ENCODE measurements around the gene TRIM65.

DNA sequence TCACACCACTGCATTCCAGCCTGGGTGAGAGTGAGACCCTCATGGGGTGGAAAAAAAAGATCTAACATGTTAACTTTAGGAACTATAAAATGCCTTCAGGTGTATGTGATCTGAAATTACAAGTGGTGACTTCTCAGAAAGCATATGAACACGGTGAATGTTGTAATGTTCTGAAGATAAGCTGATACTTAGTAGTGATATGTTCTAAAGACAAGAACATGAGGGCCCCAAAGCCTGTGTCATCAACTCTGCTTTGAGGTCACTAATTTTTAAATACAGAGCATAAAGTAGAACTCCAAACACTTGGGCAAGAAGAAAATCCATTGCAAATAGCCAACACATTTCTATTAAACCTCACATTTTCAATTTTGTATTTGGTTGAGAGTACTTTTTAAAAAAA lies 46.7 kb upstream of the TRIM65 start:
- TF ChIP-seq, protein P1, sequence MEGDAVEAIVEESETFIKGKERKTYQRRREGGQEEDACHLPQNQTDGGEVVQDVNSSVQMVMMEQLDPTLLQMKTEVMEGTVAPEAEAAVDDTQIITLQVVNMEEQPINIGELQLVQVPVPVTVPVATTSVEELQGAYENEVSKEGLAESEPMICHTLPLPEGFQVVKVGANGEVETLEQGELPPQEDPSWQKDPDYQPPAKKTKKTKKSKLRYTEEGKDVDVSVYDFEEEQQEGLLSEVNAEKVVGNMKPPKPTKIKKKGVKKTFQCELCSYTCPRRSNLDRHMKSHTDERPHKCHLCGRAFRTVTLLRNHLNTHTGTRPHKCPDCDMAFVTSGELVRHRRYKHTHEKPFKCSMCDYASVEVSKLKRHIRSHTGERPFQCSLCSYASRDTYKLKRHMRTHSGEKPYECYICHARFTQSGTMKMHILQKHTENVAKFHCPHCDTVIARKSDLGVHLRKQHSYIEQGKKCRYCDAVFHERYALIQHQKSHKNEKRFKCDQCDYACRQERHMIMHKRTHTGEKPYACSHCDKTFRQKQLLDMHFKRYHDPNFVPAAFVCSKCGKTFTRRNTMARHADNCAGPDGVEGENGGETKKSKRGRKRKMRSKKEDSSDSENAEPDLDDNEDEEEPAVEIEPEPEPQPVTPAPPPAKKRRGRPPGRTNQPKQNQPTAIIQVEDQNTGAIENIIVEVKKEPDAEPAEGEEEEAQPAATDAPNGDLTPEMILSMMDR (IDR thresholded peaks at IDR 0.05; ENCODE audit: low read length) = no peak
- TF ChIP-seq EZH2 (IDR thresholded peaks at IDR 0.05; ENCODE audit: borderline replicate concordance, low read length) = no peak

Measured in OCI-LY1 (cell line).